Retinal pigment epithelial cell (primary cell): Measurements from ENCODE around the gene PRTFDC1.

ENCODE experiments used
- DNase-seq: peaks from one replicate; pipeline ENCODE4 v3.0.0-alpha.2; 2010; ENCODE audit warnings: low read depth
- H3K4me3 ChIP-seq: 2 replicates; pipeline ENCODE4 v1.5.1; 2011; ENCODE audit warnings: mild to moderate bottlenecking, low read length, control low read depth, moderate library complexity
- CTCF ChIP-seq: conservative IDR thresholded peaks from 2 replicates; pipeline ENCODE4 v1.5.1; 2011; ENCODE audit warnings: low read depth, low read length, control low read depth, inconsistent platforms

PRTFDC1 gene

GRCh38 chr10:24966962-24967481 is 14.6 kb upstream of the PRTFDC1 start:
- H3K4me3 ChIP-seq = no peak overlapping the region
- DNase-seq = no peak
- no peak for TF ChIP-seq CTCF

GRCh38 chr10:24965051-24965450 is 12.6 kb upstream of the PRTFDC1 start:
- TF ChIP-seq CTCF = no peak
- DNase-seq = no peak
- no peak overlapping the region for H3K4me3 ChIP-seq

- DNase-seq = no peak
- H3K4me3 ChIP-seq = no peak overlapping the region
- TF ChIP-seq CTCF = no peak
These were observed 11.2 kb upstream of the PRTFDC1 start for GRCh38 chr10:24963521-24964041.

GRCh38 chr10:24962995-24963394 is 10.6 kb upstream of the PRTFDC1 start:
- no peak overlapping the region for H3K4me3 ChIP-seq
- peak; percentile 25 for DNase-seq
- TF ChIP-seq CTCF = no peak

- TF ChIP-seq CTCF = no peak
- H3K4me3 ChIP-seq = no peak overlapping the region
- DNase-seq = no peak
These were observed 9.2 kb upstream of the PRTFDC1 start for GRCh38 chr10:24961582-24961981.

GRCh38 chr10:24959382-24959730 is 7.0 kb upstream of the PRTFDC1 start:
- H3K4me3 ChIP-seq = no peak overlapping the region
- no peak for TF ChIP-seq CTCF
- no peak for DNase-seq

- TF ChIP-seq CTCF = no peak
- no peak for DNase-seq
- no peak overlapping the region for H3K4me3 ChIP-seq
These were observed 6.4 kb upstream of the PRTFDC1 start for GRCh38 chr10:24958721-24959381.
